CD4-positive, alpha-beta T cell treated with Interleukin-6 for 4 hours (primary cell): ENCODE results near the gene MMUT.
A peak's percentile ranks its signal among the peaks of the same experiment; 100 is the strongest.
"Not testable (repeated sequence)": the region's sequence is repeated elsewhere in the genome, so short reads cannot be mapped to it uniquely, and the experiment has no call there.

Experiments
- DNase-seq: peaks from one replicate; pipeline ENCODE4 v3.0.0-alpha.2; 2020; ENCODE audit warnings: mixed read lengths

The MMUT gene

DNA sequence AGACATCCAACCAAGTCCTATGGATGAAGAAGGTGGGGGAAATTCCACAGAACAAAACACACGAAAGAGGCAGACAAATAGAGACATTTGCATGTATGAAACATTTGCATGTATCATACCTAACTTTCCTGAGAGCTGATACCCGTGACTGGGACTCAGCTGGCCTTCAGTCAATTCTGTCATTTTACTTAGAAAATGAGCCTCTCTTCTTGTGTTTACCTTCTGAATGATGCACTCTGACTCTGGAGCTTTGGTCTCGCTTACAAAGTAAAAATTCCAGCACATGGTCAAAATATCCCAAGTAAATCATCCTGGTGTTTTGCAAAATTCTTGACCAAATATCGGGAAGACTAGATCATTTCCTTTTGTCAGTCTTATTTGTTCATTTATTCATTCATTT is 46.9 kb downstream of the MMUT start:
- DNase-seq, result no peak

DNA sequence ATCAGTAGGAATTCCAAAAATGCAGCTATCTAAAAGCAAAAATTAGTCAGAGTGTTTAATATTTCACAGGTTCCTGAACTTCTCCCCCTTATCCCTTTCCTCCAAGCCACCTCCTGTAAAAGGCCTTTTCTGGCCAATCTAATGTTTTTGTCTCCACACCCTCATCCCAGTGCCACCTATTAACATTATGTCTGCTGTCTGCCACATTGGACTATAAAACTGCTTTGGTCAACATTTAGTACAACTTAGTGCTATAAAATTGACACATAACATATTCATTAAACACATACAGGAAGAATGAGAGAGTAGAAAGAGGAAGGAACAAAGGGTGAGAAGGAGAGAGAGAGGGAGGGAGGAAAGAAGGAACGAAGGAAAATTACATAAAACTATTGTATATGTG is 47.7 kb downstream of the MMUT start:
- DNase-seq, result no peak

DNA sequence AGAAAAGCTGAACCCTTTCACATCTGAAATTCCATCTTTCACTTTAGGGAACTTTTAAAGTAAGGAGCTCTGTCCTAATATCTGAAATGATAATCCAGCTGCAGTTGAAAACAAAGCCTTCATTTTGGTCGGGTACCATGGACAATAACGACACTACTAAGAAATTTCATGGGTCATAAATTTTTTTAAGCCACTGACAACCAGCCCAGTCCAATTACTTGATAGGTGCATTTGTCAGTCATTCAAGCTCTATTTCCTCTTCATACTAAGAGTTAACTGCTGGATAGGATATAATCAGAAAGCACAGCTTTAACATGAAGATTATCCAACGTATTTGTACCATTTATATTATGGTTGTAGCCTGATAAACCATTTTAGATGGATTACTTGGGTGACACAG is 52.5 kb downstream of the MMUT start:
- no peak for DNase-seq

DNA sequence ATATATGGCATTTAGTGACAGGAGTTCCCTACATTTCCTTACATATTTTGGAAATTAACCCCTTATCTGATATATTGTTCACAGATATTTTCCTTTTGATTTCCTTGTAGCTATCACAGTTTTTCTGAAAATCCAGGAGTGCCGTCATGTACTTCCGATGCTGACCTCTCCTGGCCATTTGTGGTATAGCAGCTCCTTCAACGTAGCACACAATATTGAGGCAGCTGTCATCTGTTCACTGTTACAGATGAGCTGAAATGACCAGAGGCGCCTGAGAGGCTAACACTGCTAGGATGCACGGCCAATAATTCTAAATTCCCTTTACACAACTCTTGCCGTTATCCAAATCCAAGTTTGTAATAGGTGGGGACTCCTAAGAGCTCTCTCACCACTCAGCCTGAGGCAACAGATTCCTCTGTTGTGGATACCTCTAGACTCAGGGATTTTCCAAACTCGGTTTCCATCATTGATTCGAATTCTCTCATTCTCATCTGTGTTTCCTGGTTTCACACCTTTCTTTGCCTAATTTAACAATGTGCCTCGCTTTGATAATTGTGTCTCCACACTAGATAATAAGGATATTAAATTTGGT is 53.0 kb downstream of the MMUT start:
- DNase-seq, result peak; percentile 48

DNA sequence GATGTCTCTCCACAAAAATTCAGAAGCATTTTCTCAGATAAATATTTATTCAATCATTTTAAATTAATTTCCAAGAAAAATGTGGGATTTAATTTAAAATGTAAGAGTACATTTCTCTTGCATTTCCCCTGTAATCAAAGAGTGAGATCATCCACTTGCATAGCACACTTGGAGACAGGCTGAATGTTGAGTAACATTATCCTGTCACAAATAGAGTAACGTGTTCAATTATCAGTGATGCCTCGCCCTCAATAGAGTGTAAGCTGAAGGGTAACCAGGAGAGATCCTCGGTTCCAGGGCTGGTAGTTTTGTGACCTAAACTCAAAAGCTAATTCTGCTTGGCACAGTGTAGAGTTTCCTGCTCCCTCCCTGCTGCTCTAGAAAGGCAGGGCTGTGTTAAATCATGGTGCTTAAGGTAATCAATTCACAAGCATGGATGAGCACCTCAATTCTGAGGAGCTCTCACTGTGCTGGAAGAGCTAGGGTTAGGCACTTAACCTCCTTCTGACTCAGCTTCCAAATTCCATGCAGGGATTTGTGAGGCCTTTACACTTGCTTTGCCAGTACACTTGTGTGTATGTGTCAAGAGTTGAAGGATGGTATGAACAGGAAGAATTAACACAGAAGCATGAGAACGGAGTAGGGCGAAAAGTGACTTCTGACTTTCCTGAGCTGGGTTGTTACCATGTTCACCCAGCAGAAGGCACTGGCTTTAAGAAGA is 56.6 kb downstream of the MMUT start:
- DNase-seq, result no peak

- no peak for DNase-seq
Observed at GRCh38 chr6:49401063-49401462, 62.0 kb downstream of the MMUT start.

GRCh38 chr6:49386667-49387508 is 76.2 kb downstream of the MMUT start:
- not testable (repeated sequence) for DNase-seq

DNA sequence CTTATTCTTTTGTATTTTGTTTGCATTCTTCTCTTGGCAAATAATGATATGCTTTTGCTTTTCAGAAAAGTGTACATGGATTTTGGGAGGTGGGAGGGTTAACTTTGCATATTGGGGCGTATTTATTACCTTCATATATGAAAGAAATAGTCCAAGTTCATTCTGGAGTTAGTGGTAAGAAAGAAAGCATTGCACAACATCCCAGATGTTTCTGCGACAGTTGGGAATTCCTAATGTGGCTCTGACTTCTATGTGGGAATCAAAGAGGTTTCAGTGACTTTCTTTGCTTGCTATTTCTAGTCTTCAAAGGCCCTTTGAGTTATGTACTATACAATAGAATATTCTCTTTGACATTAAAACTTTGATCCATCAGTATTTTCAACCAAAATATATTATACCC is 78.1 kb downstream of the MMUT start:
- no peak for DNase-seq
